Kidney (tissue), 14 donors: ENCODE results near the gene COA3. TPM values are rescaled to one million over a fixed set of nuclear protein-coding genes. Genes with fewer than 3 reads are reported as not detected.

Experiments
- DNase-seq, 5 donors: peaks; one replicate each; pipeline ENCODE4 v3.0.0-alpha.2; 2013 to 2020
- FAIRE-seq: peaks from 2 replicates; lab custom pipeline; 2012; peaks lifted over from hg19 to GRCh38; lab: Jason Lieb, UNC
- H3K27ac ChIP-seq, 2 donors: one replicate each; pipeline ENCODE4 v1.7.0; 2013; ENCODE audit warnings: low read depth in 2 of 2, low read length in 2 of 2, inconsistent platforms in 1 of 2
- H3K27me3 ChIP-seq: one replicate; pipeline ENCODE4 v1.7.1; 2013; ENCODE audit warnings: low read length, inconsistent platforms; ENCODE audit not compliant: control insufficient read depth, insufficient read depth
- H3K36me3 ChIP-seq, 3 donors: one replicate each; pipeline versions ENCODE4 v1.7.0 to v1.7.1; 2013; ENCODE audit warnings: low read length in 3 of 3, control low read depth in 1 of 3, inconsistent platforms in 1 of 3; ENCODE audit not compliant: insufficient read depth in 3 of 3, control insufficient read depth in 2 of 3
- H3K4me1 ChIP-seq, 3 donors: one replicate each; pipeline versions ENCODE4 v1.7.0 to v1.7.1; 2013; ENCODE audit warnings: low read length in 3 of 3, inconsistent platforms in 1 of 3, low read depth in 1 of 3; ENCODE audit not compliant: control insufficient read depth in 2 of 3, insufficient read depth in 2 of 3
- H3K4me3 ChIP-seq, 3 donors: one replicate each; pipeline versions ENCODE4 v1.7.0 to v1.8.1; 2013; ENCODE audit warnings: low read length in 3 of 3, control low read depth in 1 of 3, inconsistent platforms in 1 of 3
- H3K9ac ChIP-seq, 3 donors: one replicate each; pipeline versions ENCODE4 v1.7.0 to v1.7.1; 2013; ENCODE audit warnings: low read length in 3 of 3, control low read depth in 1 of 3, inconsistent platforms in 1 of 3
- H3K9me3 ChIP-seq, 3 donors: one replicate each; pipeline versions ENCODE4 v1.7.0 to v1.7.1; 2013; ENCODE audit warnings: low read length in 3 of 3, control low read depth in 1 of 3, inconsistent platforms in 1 of 3; ENCODE audit not compliant: control insufficient read depth in 2 of 3, insufficient read depth in 1 of 3
- intact Hi-C: fragments of 100-400 bp; cut with DNase I; formaldehyde crosslinking; loops from one replicate; pipeline ENCODE4 v1.11.1; 2022
- polyA plus RNA-seq: library from polyadenylated mRNA; stranded (reverse); fragments of 350-450 nt; fragmentation: Illumina TruSeq; extraction: RNeasy Lipid Tissue Mini Kit (QIAGEN cat#74804); gene quantifications from one replicate; pipeline ENCODE4 v1.2.3, GENCODE V29; 2014; ENCODE audit warnings: low read depth, low replicate concordance; ENCODE audit not compliant: insufficient read depth
- total RNA-seq: library from RNA; stranded (reverse); fragmentation: NEBNext Ultra II Directional; extraction: Animal tissue kit (Norgen Biotek cat#: 25700); gene quantifications from one replicate; pipeline ENCODE4 v1.2.1, GENCODE V29; 2021
- TF ChIP-seq, protein P1 (sequence below): IDR thresholded peaks from 3 replicates; pipeline ENCODE4 v1.5.1; 2012; ENCODE audit warnings: mild to moderate bottlenecking, moderate library complexity, borderline replicate concordance; ENCODE audit not compliant: insufficient read depth; ENCODE audit errors: extremely low read depth
- donor health status: control.
- donor health status: control.
- donor health status: control.
- donor health status: control.
- donor health status: control.
- donor health status: DM: yes; HTN: yes; CAD: no.
- donor health status: Normal renal cell carcinoma (clear cell type).

Gene COA3
- total and polyA plus RNA-seq, 2 donors from 2014 or later = 144 to 656 TPM

DNA sequence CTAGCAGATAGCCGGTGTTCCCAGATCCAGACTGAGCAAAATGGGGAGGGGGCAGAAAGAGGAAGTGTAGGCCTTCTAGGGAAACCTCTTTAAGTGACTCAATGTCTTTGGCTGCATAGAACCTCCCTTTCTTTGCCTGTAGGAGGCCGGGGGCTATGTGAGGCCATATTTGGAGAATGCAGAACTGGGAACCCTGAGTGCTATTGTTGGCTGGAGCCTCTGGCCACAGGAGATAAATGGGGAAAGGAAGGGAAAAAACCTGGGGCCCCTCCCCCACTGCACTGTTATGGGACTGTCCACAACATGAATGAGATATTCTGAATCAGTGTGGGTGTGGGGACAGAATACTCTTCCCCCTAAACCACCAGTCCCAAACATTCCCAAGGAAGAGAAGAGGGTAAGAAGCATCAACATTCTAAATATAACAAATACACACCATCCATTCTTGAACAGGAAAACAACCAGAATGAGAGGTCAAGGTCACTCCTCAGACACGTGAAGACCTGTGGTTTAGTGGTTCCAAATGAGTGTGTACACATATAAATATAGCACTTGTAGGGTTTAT is 22.9 kb downstream of the COA3 start:
- TF ChIP-seq, protein P1, sequence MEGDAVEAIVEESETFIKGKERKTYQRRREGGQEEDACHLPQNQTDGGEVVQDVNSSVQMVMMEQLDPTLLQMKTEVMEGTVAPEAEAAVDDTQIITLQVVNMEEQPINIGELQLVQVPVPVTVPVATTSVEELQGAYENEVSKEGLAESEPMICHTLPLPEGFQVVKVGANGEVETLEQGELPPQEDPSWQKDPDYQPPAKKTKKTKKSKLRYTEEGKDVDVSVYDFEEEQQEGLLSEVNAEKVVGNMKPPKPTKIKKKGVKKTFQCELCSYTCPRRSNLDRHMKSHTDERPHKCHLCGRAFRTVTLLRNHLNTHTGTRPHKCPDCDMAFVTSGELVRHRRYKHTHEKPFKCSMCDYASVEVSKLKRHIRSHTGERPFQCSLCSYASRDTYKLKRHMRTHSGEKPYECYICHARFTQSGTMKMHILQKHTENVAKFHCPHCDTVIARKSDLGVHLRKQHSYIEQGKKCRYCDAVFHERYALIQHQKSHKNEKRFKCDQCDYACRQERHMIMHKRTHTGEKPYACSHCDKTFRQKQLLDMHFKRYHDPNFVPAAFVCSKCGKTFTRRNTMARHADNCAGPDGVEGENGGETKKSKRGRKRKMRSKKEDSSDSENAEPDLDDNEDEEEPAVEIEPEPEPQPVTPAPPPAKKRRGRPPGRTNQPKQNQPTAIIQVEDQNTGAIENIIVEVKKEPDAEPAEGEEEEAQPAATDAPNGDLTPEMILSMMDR = no peak
- intact Hi-C loops = no loop called here
- no peak overlapping the region for H3K27ac ChIP-seq
- H3K9ac ChIP-seq = no peak overlapping the region
- peak in 1 of 5 donors; percentile 10 for DNase-seq
- H3K9me3 ChIP-seq = no peaks in the 10 kb centered on the region
- no peak overlapping the region for H3K4me3 ChIP-seq
- H3K4me1 ChIP-seq = peaks cover 0 to 11% (median 5%) of the 10 kb centered on the region in 3 donors
- no peak for FAIRE-seq
- H3K36me3 ChIP-seq = peaks cover 4 to 27% (median 12%) of the 10 kb centered on the region in 3 donors
- no peaks in the 10 kb centered on the region for H3K27me3 ChIP-seq

DNA sequence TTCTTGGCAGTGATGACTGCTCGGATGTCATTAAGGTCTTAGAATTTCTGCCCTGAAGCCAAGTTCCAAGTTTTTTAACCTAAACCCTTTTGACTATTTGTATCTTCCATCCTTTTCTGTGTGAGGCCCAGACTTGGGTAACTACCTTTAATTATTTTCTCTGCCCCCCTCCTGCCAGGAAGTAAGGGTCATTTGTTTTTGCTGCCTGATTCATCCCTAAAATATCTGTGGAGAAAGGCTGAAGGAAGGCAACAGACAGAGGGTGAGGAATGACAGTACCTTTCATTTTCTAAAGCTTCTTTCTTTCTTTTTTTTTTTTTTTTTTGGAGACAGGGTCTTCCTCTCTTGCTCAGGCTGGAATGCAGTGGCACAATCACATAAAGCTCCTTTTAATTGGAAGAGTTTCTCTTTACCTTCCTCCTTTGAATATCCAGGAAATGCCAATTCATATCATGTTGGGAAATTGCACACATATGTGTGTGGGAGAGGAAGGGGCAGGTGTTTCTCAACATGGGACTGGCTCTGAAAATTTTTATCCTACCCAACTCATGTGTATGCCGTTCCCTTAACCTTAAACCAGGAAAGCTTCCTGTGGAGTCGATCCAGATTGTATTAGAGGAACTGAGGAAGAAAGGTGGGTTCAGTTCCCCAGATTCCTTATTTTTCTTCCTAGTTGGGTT is 24.3 kb downstream of the COA3 start:
- Histone ChIP-seq H3K9ac (peak overlapping the region; percentile 81 to 100 (median 97)), H3K9me3 (no peaks in the 10 kb centered on the region), H3K4me1 (peaks cover 0 to 7% (median 5%) of the 10 kb centered on the region in 3 donors), H3K27me3 (no peaks in the 10 kb centered on the region), H3K36me3 (peaks cover 4 to 27% (median 12%) of the 10 kb centered on the region in 3 donors), H3K27ac (peak overlapping the region; percentile 80 to 89), H3K4me3 (peak overlapping the region; percentile 86 to 99 (median 99))
- DNase-seq (no peak), FAIRE-seq (no peak)
- intact Hi-C loops = no loop called here
- TF ChIP-seq, protein P1 = no peak

DNA sequence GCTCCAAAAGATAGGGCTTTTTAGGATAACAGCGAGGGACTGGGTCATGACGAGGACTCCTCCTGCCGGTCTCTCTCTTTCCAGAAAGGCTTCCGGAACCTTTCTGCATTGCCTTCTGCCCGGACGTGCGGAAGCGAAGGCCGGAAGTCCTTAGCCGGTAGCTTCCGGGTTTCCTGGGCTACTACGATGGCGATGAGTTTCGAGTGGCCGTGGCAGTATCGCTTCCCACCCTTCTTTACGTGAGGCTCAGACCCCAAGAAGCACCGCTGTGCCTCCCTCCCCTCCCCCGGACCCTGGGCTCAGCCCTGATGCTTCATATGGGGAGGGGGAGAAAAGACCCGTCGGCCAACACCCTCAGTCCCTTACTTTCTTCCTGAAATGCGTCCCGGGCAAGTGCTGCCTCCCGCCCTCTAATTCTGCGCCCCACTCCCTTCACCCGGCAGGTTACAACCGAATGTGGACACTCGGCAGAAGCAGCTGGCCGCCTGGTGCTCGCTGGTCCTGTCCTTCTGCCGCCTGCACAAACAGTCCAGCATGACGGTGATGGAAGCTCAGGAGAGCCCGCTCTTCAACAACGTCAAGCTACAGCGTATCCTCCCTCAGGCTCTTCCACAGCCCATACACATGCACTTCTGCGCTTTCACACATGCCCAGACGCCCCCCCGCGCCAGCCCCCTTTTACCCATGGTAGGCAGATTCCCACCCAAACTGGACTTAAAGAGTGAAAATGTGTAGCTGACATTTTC is 25.0 kb downstream of the COA3 start, which contains the start of gene VPS25:
TSS of gene VPS25 (plus strand) at position 160 of the 746 bp plus-strand sequence. CDS start at position 187, 27 bp downstream.
- Histone ChIP-seq H3K27ac (peak within 1 kb of the TSS; percentile 80 to 89), H3K27me3 (no peaks in the 10 kb centered on the region), H3K36me3 (peaks cover 4 to 19% (median 7%) of the 10 kb centered on the region in 3 donors), H3K9me3 (no peaks in the 10 kb centered on the region), H3K4me1 (peaks cover 0 to 7% (median 5%) of the 10 kb centered on the region in 3 donors), H3K4me3 (peak within 1 kb of the TSS; percentile 86 to 99 (median 99)), H3K9ac (peak within 1 kb of the TSS; percentile 81 to 100 (median 97))
- TF ChIP-seq, protein P1 = peak; percentile 5
- intact Hi-C loops = no loop called here
- FAIRE-seq (no peak), DNase-seq (peak; percentile 75 to 93 (median 86))
